ENCODE data around the gene COPS9.

The COPS9 gene

GRCh38 chr2:240182001-240182400, 45.9 kb upstream of the COPS9 start:
- H3K27me3 ChIP-seq: peaks cover 20% of the 10 kb centered on the region
- no peak overlapping the region for H3K27ac ChIP-seq
- H3K9me3 ChIP-seq: no peaks in the 10 kb centered on the region
- no peaks in the 10 kb centered on the region for H3K36me3 ChIP-seq
- no peak overlapping the region for H3K4me3 ChIP-seq (ENCODE audit: low read depth in 1 of 2, low read length in 1 of 2)
- H3K4me1 ChIP-seq (ENCODE audit: control insufficient read depth in 1 of 2, insufficient read depth in 1 of 2, low read depth in 1 of 2, low read length in 1 of 2): no peaks in the 10 kb centered on the region
- TF ChIP-seq CTCF (IDR thresholded peaks at IDR 0.05): no peak

GRCh38 chr2:240179941-240180666, 44.0 kb upstream of the COPS9 start:
- Histone ChIP-seq H3K4me1 (ENCODE audit: control insufficient read depth in 1 of 2, insufficient read depth in 1 of 2, low read depth in 1 of 2, low read length in 1 of 2) (no peaks in the 10 kb centered on the region), H3K9me3 (no peaks in the 10 kb centered on the region), H3K27ac (no peak overlapping the region), H3K4me3 (ENCODE audit: low read depth in 1 of 2, low read length in 1 of 2) (no peak overlapping the region), H3K27me3 (peaks cover 29% of the 10 kb centered on the region), H3K36me3 (no peaks in the 10 kb centered on the region)
- TF ChIP-seq CTCF (IDR thresholded peaks at IDR 0.05): no peak

GRCh38 chr2:240179186-240179815, 43.2 kb upstream of the COPS9 start:
- H3K9me3 ChIP-seq: no peaks in the 10 kb centered on the region
- no peak overlapping the region for H3K27ac ChIP-seq
- H3K27me3 ChIP-seq: peaks cover 36% of the 10 kb centered on the region
- H3K4me1 ChIP-seq (ENCODE audit: control insufficient read depth in 1 of 2, insufficient read depth in 1 of 2, low read depth in 1 of 2, low read length in 1 of 2): no peaks in the 10 kb centered on the region
- H3K4me3 ChIP-seq (ENCODE audit: low read depth in 1 of 2, low read length in 1 of 2): no peak overlapping the region
- no peak for TF ChIP-seq CTCF (IDR thresholded peaks at IDR 0.05)
- H3K36me3 ChIP-seq: no peaks in the 10 kb centered on the region

- TF ChIP-seq CTCF (IDR thresholded peaks at IDR 0.05): no peak
- H3K27me3 ChIP-seq: peaks cover 36% of the 10 kb centered on the region
- H3K36me3 ChIP-seq: no peaks in the 10 kb centered on the region
- no peak overlapping the region for H3K4me3 ChIP-seq (ENCODE audit: low read depth in 1 of 2, low read length in 1 of 2)
- H3K4me1 ChIP-seq (ENCODE audit: control insufficient read depth in 1 of 2, insufficient read depth in 1 of 2, low read depth in 1 of 2, low read length in 1 of 2): no peaks in the 10 kb centered on the region
- H3K27ac ChIP-seq: no peak overlapping the region
- no peaks in the 10 kb centered on the region for H3K9me3 ChIP-seq
Measured at GRCh38 chr2:240178564-240178963, 42.5 kb upstream of the COPS9 start.

- Histone ChIP-seq H3K4me1 (ENCODE audit: control insufficient read depth in 1 of 2, insufficient read depth in 1 of 2, low read depth in 1 of 2, low read length in 1 of 2) (no peaks in the 10 kb centered on the region), H3K27ac (no peak overlapping the region), H3K36me3 (no peaks in the 10 kb centered on the region), H3K9me3 (no peaks in the 10 kb centered on the region), H3K27me3 (peaks cover 36% of the 10 kb centered on the region), H3K4me3 (ENCODE audit: low read depth in 1 of 2, low read length in 1 of 2) (no peak overlapping the region)
- no peak for TF ChIP-seq CTCF (IDR thresholded peaks at IDR 0.05)
Measured at GRCh38 chr2:240174496-240174895, 38.4 kb upstream of the COPS9 start.
